HepG2 (cell line): Measurements from ENCODE around the gene ARMH4. TPM values are rescaled to one million over a fixed set of nuclear protein-coding genes. Genes with fewer than 3 reads are reported as not detected.

Experiments
- ATAC-seq: fragments of 200-7000 bp; cut with Tn5 transposase; 3 replicates; pipeline ENCODE4 v1.9.1; 2020; ENCODE audit warnings: mild to moderate bottlenecking, moderate library complexity
- BruUV-seq: library from RNA; stranded (reverse); fragments of 400-500 nt; replicated peaks from 2 replicates; lab custom pipeline; 2021; lab: Mats Ljungman, UMichigan
- CTCF ChIA-PET: fragments of 300-600 bp; formaldehyde crosslinking; extraction: SDS; loops from one replicate; lab custom pipeline; 2021; ENCODE audit warnings: low total read pairs, inconsistent platforms, low intra/inter-chr PET ratio; lab: Yijun Ruan, JAX
- POLR2A ChIA-PET: fragments of 350-600 bp; sonication (Branson Sonifier 250); formaldehyde crosslinking; loops from one replicate; lab custom pipeline; 2020; ENCODE audit warnings: antibody characterized with exemption, inconsistent platforms; lab: Yijun Ruan, JAX
- DNase-seq: peaks from one replicate; pipeline ENCODE4 v3.0.0-alpha.2; 2015; ENCODE audit warnings: low spot score
- FAIRE-seq: peaks from 3 replicates; lab custom pipeline; 2011; peaks lifted over from hg19 to GRCh38; lab: Jason Lieb, UNC
- H2AFZ ChIP-seq: one replicate; pipeline ENCODE4 v1.6.1; 2011; ENCODE audit warnings: low read length, inconsistent platforms
- H3K27ac ChIP-seq: fragments of 300-600 bp; 3 replicates; pipeline ENCODE4 v1.8.0; 2011; ENCODE audit warnings: mixed run types, mild to moderate bottlenecking, mixed read lengths, low read length, inconsistent platforms; ENCODE audit not compliant: insufficient read depth; ENCODE audit errors: extremely low read length
- H3K27me3 ChIP-seq, 2 experiments: fragments of 200-600 bp in 1 of 2; 2 replicates in 1 of 2; 3 replicates in 1 of 2; pipeline versions ENCODE4 v1.6.0 to v1.8.0; 2011; ENCODE audit warnings: low read length in 2 of 2, mild to moderate bottlenecking in 2 of 2, moderate library complexity in 2 of 2, inconsistent platforms in 1 of 2; ENCODE audit not compliant: insufficient read depth in 2 of 2, control insufficient read depth in 1 of 2
- H3K36me3 ChIP-seq, 2 experiments: fragments of 200-600 bp in 1 of 2; replicated peaks in 1 of 2; 2 replicates in 1 of 2; 3 replicates in 1 of 2; pipeline versions ENCODE4 v1.5.1 to v1.8.0; 2011; ENCODE audit warnings: low read length in 2 of 2, inconsistent platforms in 1 of 2; ENCODE audit not compliant: insufficient read depth in 2 of 2, control insufficient read depth in 1 of 2
- H3K4me1 ChIP-seq: 2 replicates; pipeline ENCODE4 v1.5.1; 2012; ENCODE audit warnings: low read length, inconsistent platforms; ENCODE audit not compliant: insufficient read depth
- H3K4me2 ChIP-seq: 2 replicates; pipeline ENCODE4 v1.6.0; 2011; ENCODE audit warnings: low read depth, low read length, inconsistent platforms
- H3K4me3 ChIP-seq, 3 experiments: fragments of 200-600 bp in 1 of 3; sonication (generic), shearing (Covaris generic) in 1 of 3; replicated peaks in 1 of 3; 2 replicates each; pipeline ENCODE4 v1.5.1; 2011 to 2016; ENCODE audit warnings: low read length in 3 of 3, inconsistent platforms in 2 of 3, low read depth in 2 of 3, mild to moderate bottlenecking in 2 of 3, control low read depth in 1 of 3, mixed read lengths in 1 of 3; ENCODE audit not compliant: insufficient read depth in 1 of 3
- H3K79me2 ChIP-seq: one replicate; pipeline ENCODE4 v1.6.1; 2011; ENCODE audit warnings: low read length, inconsistent platforms; ENCODE audit not compliant: insufficient read depth
- H3K9ac ChIP-seq: 2 replicates; pipeline ENCODE4 v1.6.0; 2011; ENCODE audit warnings: mild to moderate bottlenecking, low read depth, low read length, inconsistent platforms; ENCODE audit not compliant: insufficient read depth
- H3K9me3 ChIP-seq: 2 replicates; pipeline ENCODE4 v1.5.1; 2012; ENCODE audit warnings: mild to moderate bottlenecking, low read length
- H4K20me1 ChIP-seq: 2 replicates; pipeline ENCODE4 v1.6.0; 2011; ENCODE audit warnings: inconsistent platforms, mild to moderate bottlenecking, low read length, moderate library complexity; ENCODE audit not compliant: insufficient read depth
- ADNP ChIP-seq: sonication (generic); formaldehyde crosslinking; IDR thresholded peaks from 2 replicates; pipeline ENCODE4 v1.4.0; 2020; ENCODE audit warnings: missing genetic modification reagents
- CSRNP2 ChIP-seq: sonication (generic); formaldehyde crosslinking; conservative IDR thresholded peaks from 2 replicates; pipeline ENCODE4 v1.8.0; 2022; ENCODE audit warnings: low read depth, missing genetic modification reagents
- HNRNPLL ChIP-seq: fragments of 200-400 bp; formaldehyde crosslinking; IDR thresholded peaks from 2 replicates; pipeline ENCODE4 v1.6.1; 2017; ENCODE audit warnings: mild to moderate bottlenecking, low read depth, low read length; ENCODE audit not compliant: poor library complexity, severe bottlenecking
- NCOA5 ChIP-seq: sonication (generic); formaldehyde crosslinking; IDR thresholded peaks from 2 replicates; pipeline ENCODE4 v1.4.0; 2020; ENCODE audit warnings: missing genetic modification reagents
- NFE2 ChIP-seq: sonication (generic); formaldehyde crosslinking; IDR thresholded peaks from 2 replicates; pipeline ENCODE4 v1.4.0; 2020; ENCODE audit warnings: missing genetic modification reagents
- NFIC ChIP-seq: IDR thresholded peaks from 2 replicates; pipeline ENCODE4 v1.6.1; 2012; ENCODE audit warnings: mild to moderate bottlenecking, low read length, inconsistent platforms
- PCBP1 ChIP-seq: fragments of 200-400 bp; formaldehyde crosslinking; IDR thresholded peaks from 2 replicates; pipeline ENCODE4 v1.6.1; 2017; ENCODE audit warnings: mild to moderate bottlenecking, low read depth, low read length, borderline replicate concordance
- PCBP2 ChIP-seq: fragments of 200-400 bp; formaldehyde crosslinking; optimal IDR thresholded peaks from 2 replicates; pipeline ENCODE3; 2018; ENCODE audit warnings: low read length, low read depth; ENCODE audit not compliant: poor library complexity, severe bottlenecking
- SNAPC2 ChIP-seq: sonication (generic); formaldehyde crosslinking; IDR thresholded peaks from 2 replicates; pipeline ENCODE4 v1.8.1; 2022; ENCODE audit warnings: mild to moderate bottlenecking, missing genetic modification reagents
- SRSF9 ChIP-seq: fragments of 200-400 bp; formaldehyde crosslinking; IDR thresholded peaks from 2 replicates; pipeline ENCODE4 v1.6.1; 2018; ENCODE audit warnings: borderline replicate concordance, mild to moderate bottlenecking, low read depth, low read length; ENCODE audit not compliant: insufficient read depth, poor library complexity, severe bottlenecking
- TCF7L2 ChIP-seq: IDR thresholded peaks from 2 replicates; pipeline ENCODE4 v1.6.1; 2011; ENCODE audit warnings: mild to moderate bottlenecking, low read depth, low read length, moderate library complexity
- YEATS2 ChIP-seq: sonication (generic); formaldehyde crosslinking; IDR thresholded peaks from 2 replicates; pipeline ENCODE4 v1.4.0; 2020; ENCODE audit warnings: missing genetic modification reagents, borderline replicate concordance
- ZFP82 ChIP-seq: sonication (generic); formaldehyde crosslinking; IDR thresholded peaks from 2 replicates; pipeline ENCODE4 v1.5.1; 2020; ENCODE audit warnings: mild to moderate bottlenecking, missing genetic modification reagents, borderline replicate concordance
- ZNF446 ChIP-seq: sonication (generic); formaldehyde crosslinking; IDR thresholded peaks from 2 replicates; pipeline ENCODE4 v1.5.0; 2020; ENCODE audit warnings: mild to moderate bottlenecking, missing genetic modification reagents
- ZNF562 ChIP-seq: sonication (generic); formaldehyde crosslinking; IDR thresholded peaks from 2 replicates; pipeline ENCODE4 v1.8.0; 2022; ENCODE audit warnings: missing genetic modification reagents, borderline replicate concordance
- ZNF879 ChIP-seq: sonication (generic); formaldehyde crosslinking; IDR thresholded peaks from 2 replicates; pipeline ENCODE4 v1.8.1; 2023; ENCODE audit warnings: missing genetic modification reagents
- ZNF891 ChIP-seq: sonication (generic); formaldehyde crosslinking; IDR thresholded peaks from 2 replicates; pipeline ENCODE4 v1.5.0; 2020; ENCODE audit warnings: mild to moderate bottlenecking, missing genetic modification reagents
- WGBS: methylation state at CpG from one replicate; pipeline ENCODE4 v1.1.6; 2017; ENCODE audit warnings: low lambda C conversion rate; 5-methylcytosine and 5-hydroxymethylcytosine counted together
- in situ Hi-C: cut with HindIII; loops from 2 replicates; pipeline ENCODE4 v1.10.0; 2017; ENCODE audit warnings: low pct_unique_long_range_greater_than_20kb; ENCODE audit not compliant: extremely low pct_ligation_motif_present
- intact Hi-C: fragments of 100-400 bp; cut with micrococcal nuclease; formaldehyde crosslinking; loops from one replicate; pipeline ENCODE4 v1.10.0; 2022; ENCODE audit not compliant: unreplicated experiment
- polyA plus RNA-seq, 8 experiments: library from polyadenylated mRNA; depleted of rRNA in 3 of 8; stranded (reverse) in 7 of 8; unstranded in 1 of 8; fragments of >200 nt; fragmentation: Illumina TruSeq in 4 of 8; extraction: Trizol in 4 of 8; gene quantifications; 2 replicates each; pipeline versions ENCODE4 v1.2.1 to v1.2.3, GENCODE V29; 2011 to 2016; ENCODE audit warnings: low read depth in 4 of 8, missing spikeins in 1 of 8, mixed read lengths in 1 of 8; ENCODE audit not compliant: insufficient read depth in 1 of 8
- total RNA-seq, 5 experiments: library from RNA; depleted of rRNA; stranded (reverse); fragments of >200 nt; fragmentation: Illumina TruSeq; extraction: Trizol; gene quantifications; 2 replicates each; pipeline ENCODE4 v1.2.3, GENCODE V29; 2016; ENCODE audit warnings: low read depth in 1 of 5
- TF ChIP-seq, protein P1 (sequence below): sonication (generic); formaldehyde crosslinking; IDR thresholded peaks from 2 replicates; pipeline ENCODE4 v1.8.1; 2023; ENCODE audit warnings: mild to moderate bottlenecking, missing genetic modification reagents, borderline replicate concordance

The ARMH4 gene
- total and polyA plus RNA-seq, 2 of the 13 experiments (the other 11 are each of a cell fraction or from before 2014, with no cell fraction given), result 0.02 to 0.18 TPM

DNA sequence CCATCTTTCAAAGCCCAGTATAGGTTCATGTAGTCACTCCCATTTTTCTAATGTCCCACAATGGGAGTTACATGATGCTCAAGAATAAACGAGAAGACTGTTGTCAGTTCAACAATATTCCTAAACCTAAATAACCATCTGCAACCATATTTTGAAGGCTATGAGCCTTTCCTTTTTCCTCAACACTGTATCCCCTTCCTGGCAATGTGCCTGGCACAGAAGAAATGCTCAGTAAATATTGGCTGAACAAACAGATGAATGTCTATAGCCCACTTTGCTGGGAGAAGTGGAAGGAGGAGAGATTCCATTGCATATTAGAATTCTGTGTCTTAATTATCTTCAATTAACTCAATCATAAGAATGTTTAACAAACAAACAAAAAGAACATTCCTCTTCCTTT is 6.1 kb downstream of the ARMH4 start:
- in situ Hi-C loops, result no loop called here
- POLR2A ChIA-PET, result no interaction called here
- CTCF ChIA-PET, result no interaction called here

More for the DNA sequence above, 6.1 kb downstream of the ARMH4 start:
- no peak for FAIRE-seq
- H3K4me2 ChIP-seq, result no peak overlapping the region
- no peaks in the 10 kb centered on the region for H4K20me1 ChIP-seq
- no peaks in the 10 kb centered on the region for H3K9me3 ChIP-seq
- no peaks in the 10 kb centered on the region for H3K79me2 ChIP-seq
- no peak overlapping the region for H3K9ac ChIP-seq
- H3K27me3 ChIP-seq, result peaks cover 1 to 18% of the 10 kb centered on the region in 2 experiments; a peak in 3 of 5 replicates
- H3K27ac ChIP-seq, result no peak overlapping the region
- no peak overlapping the region for H3K4me3 ChIP-seq
- no peak overlapping the region for H2AFZ ChIP-seq
- no peaks in the 10 kb centered on the region for H3K4me1 ChIP-seq
- TF ChIP-seq NCOA5 (CRISPR knock-in tag) (no peak), CSRNP2 (CRISPR knock-in tag) (no peak), ZNF891 (CRISPR knock-in tag) (no peak), ADNP (CRISPR knock-in tag) (no peak), ZNF562 (no peak), SRSF9 (no peak), ZNF879 (CRISPR knock-in tag) (no peak), NFIC (no peak), PCBP1 (no peak), TCF7L2 (no peak), NFE2 (CRISPR knock-in tag) (no peak), SNAPC2 (CRISPR knock-in tag) (no peak), ZNF446 (CRISPR knock-in tag) (no peak), PCBP2 (no peak), YEATS2 (no peak), HNRNPLL (no peak), ZFP82 (CRISPR knock-in tag) (no peak)
- TF ChIP-seq, protein P1, sequence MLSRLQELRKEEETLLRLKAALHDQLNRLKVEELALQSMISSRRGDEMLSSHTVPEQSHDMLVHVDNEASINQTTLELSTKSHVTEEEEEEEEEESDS (CRISPR knock-in tag), result no peak
- TF ChIP-seq, all 625 proteins: peak for 0
- ATAC-seq, result no peak
- WGBS, result 0% methylated on average over 1 of the region's 1 CpG
- no TSS peak for BruUV-seq
- no peaks in the 10 kb centered on the region for H3K36me3 ChIP-seq
- intact Hi-C loops, result no loop called here
- no peak for DNase-seq
